ENCODE measurements around the gene SPATS2. TPM values are rescaled to one million over a fixed set of nuclear protein-coding genes. Genes with fewer than 3 reads are reported as not detected.

Gene SPATS2
- total and polyA plus RNA-seq, 2 of the 4 experiments (the other 2 are of a cell fraction): 50.6 to 63.3 TPM

DNA sequence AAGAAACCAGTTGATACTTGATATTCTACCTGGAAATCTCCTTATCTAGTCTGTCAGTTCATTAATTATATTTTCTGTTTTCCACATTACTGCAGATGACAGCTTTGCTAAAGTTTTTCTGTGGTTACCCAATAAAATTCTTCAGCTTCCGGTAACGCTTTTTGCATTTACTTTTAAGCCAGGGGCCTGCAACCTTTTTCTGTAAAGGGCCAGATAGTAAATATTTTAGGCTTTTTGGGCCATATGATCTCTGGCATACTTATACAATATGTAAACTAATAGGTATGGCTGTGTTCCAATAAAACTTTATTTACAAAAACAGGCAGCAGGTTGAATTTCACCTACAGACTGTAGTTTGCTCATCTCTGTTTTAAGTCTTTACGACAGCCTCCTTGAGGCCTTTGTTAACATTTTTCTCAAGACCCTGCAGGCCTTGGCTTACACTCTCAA is 48.3 kb downstream of the SPATS2 start:
- no peak overlapping the region for H3K56ac ChIP-seq (ENCODE audit: extremely low read depth, insufficient read depth, low read length)
- no peak overlapping the region for H3K18ac ChIP-seq (ENCODE audit: low read depth, low read length)
- H3K4ac ChIP-seq (ENCODE audit: low read depth, low read length): no peak overlapping the region
- peaks cover 3% of the 10 kb centered on the region; the same call in 1 of the 2 replicates for H3K4me1 ChIP-seq (ENCODE audit: control insufficient read depth, insufficient read depth, low read length)
- H2AFZ ChIP-seq (replicated peaks; ENCODE audit: low read length, poor library complexity): no peak overlapping the region
- no peak overlapping the region for H2BK20ac ChIP-seq (ENCODE audit: low read depth, low read length)
- H2BK15ac ChIP-seq (ENCODE audit: low read depth, low read length): no peak overlapping the region
- no peak overlapping the region for H4K91ac ChIP-seq (ENCODE audit: insufficient read depth, low read depth, low read length)
- 100% methylated on average over 1 of the region's 3 CpGs; no CpG with 5 or more reads in 1 of the 2 experiments for WGBS, 2 experiments (ENCODE audit: extremely low coverage in 2 of 2, insufficient read length in 1 of 2)
- no peak overlapping the region for H2AK9ac ChIP-seq (replicated peaks; ENCODE audit: low read depth, low read length, poor library complexity)
- CTCF ChIA-PET: no interaction called here
- H3K23ac ChIP-seq (ENCODE audit: low read depth, low read length): no peak overlapping the region
- peaks cover 12% of the 10 kb centered on the region for H3K9me1 ChIP-seq (ENCODE audit: insufficient read depth, low read length)
- H3K36me3 ChIP-seq (ENCODE audit: control insufficient read depth, insufficient read depth, low read length): no peaks in the 10 kb centered on the region
- peaks cover 31 to 81% of the 10 kb centered on the region in 2 experiments for H3K79me1 ChIP-seq (ENCODE audit: low read depth in 1 of 2, low read length in 2 of 2)
- dilution Hi-C loops (cut with HindIII; ENCODE audit: low sequenced_read_pairs, unreplicated experiment) (no loop called here), in situ Hi-C loops (cut with MboI; ENCODE audit: low sequenced_read_pairs) (no loop called here), intact Hi-C loops (cut with micrococcal nuclease) (loop anchor here (5.0 kb wide), 1 partner anchor 33 kb away; no protein-coding TSS in a partner anchor)
- ATAC-seq (ENCODE audit: low read depth) (no peak), DNase-seq (no peak)
- no peaks in the 10 kb centered on the region for H3K27me3 ChIP-seq (ENCODE audit: control insufficient read depth, insufficient read depth, low read length)
- POLR2A ChIA-PET (ENCODE audit: unreplicated experiment): no interaction called here
- no peak overlapping the region for H3K14ac ChIP-seq (replicated peaks; ENCODE audit: low read depth, low read length)
- H2BK120ac ChIP-seq (ENCODE audit: low read depth, low read length): no peak overlapping the region
- peaks cover 19% of the 10 kb centered on the region; the same call in 1 of the 2 replicates for H4K20me1 ChIP-seq (ENCODE audit: insufficient read depth, low read length)
- no peak overlapping the region for H2AK5ac ChIP-seq (ENCODE audit: low read depth, low read length)
- H3K4me2 ChIP-seq (ENCODE audit: low read depth, low read length): no peak overlapping the region
- BruUV-seq (replicated peaks): no TSS peak
- no peak overlapping the region for H4K5ac ChIP-seq (ENCODE audit: low read depth, low read length)
- no peak overlapping the region for H3K4me3 ChIP-seq (ENCODE audit: insufficient read depth, low read depth, low read length)
- no peak overlapping the region for H4K8ac ChIP-seq (ENCODE audit: low read depth in 2 of 2, low read length in 2 of 2)
- no peaks in the 10 kb centered on the region for H3K9me3 ChIP-seq (ENCODE audit: control insufficient read depth, insufficient read depth, low read length)
- TF ChIP-seq NFE2L2 (IDR thresholded peaks at IDR 0.05; ENCODE audit: low read depth, low read length): no peak
- no peak overlapping the region for H3K9ac ChIP-seq (ENCODE audit: low read depth, low read length)
- H2BK5ac ChIP-seq (ENCODE audit: low read depth, low read length, poor library complexity, severe bottlenecking): no peak overlapping the region
- H3K27ac ChIP-seq (ENCODE audit: insufficient read depth, low read length): no peak overlapping the region

Measured in IMR-90 (cell line).